DLD1 (cell line): ENCODE measurements around the gene LEKR1.
"Not testable (repeated sequence)": the region's sequence is repeated elsewhere in the genome, so short reads cannot be mapped to it uniquely, and the experiment has no call there.

Experiments used
- in situ Hi-C: cut with HindIII; loops from 2 replicates; pipeline ENCODE4 v1.10.0; 2017; ENCODE audit warnings: low sequenced_read_pairs

The LEKR1 gene

DNA sequence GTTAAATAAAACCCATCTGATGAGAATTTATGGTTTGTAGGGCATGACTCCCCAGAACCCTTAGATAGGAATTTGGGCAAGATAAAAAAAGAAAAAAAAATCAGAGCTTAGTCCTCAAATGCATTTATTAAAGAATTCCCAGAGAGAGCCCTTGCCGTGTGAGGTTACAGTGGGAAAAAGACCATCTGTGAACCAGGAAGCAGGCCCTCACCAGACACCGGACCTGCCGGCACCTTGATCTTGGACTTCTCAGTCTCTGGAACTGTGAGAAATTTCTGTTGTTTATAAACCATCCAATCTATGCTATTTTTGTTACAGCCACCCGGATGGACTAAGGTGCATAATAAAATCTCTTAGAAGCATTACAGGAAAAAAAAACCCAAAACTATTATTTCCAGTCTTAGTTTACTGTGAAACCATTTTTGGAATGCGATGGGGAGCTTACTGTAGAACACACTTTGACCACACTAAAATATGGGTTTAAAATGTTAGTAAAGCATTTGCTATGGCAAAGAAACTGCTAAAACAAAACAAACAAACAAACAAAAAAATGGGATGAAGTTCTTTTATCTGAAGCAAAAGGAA lies 72.2 kb downstream of the LEKR1 start:
- in situ Hi-C loops = no loop called here

DNA sequence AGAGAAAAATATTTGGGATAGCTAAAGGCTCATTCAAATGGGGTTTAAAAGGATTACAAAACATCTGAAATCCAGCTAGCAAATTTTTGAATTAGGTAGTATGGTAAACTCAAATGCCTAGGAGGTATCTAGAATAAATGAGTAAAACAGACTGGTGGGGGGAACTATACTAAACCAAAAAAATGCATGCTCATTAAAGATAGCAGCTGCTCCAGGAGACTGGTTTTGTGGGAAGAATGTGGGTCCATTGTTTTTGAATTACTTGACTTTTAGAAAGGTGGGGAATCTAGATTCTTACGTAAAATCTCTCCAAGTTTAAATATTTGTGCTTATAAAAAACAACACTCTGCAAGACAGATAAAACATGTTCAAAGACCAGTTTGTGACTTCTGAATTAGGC lies 73.8 kb downstream of the LEKR1 start:
- in situ Hi-C loops = no loop called here

GRCh38 chr3:156902916-156903315 lies 76.8 kb downstream of the LEKR1 start:
- in situ Hi-C loops = no loop called here

- in situ Hi-C loops = no loop called here
Observed at GRCh38 chr3:156906275-156906674, 80.1 kb downstream of the LEKR1 start.

DNA sequence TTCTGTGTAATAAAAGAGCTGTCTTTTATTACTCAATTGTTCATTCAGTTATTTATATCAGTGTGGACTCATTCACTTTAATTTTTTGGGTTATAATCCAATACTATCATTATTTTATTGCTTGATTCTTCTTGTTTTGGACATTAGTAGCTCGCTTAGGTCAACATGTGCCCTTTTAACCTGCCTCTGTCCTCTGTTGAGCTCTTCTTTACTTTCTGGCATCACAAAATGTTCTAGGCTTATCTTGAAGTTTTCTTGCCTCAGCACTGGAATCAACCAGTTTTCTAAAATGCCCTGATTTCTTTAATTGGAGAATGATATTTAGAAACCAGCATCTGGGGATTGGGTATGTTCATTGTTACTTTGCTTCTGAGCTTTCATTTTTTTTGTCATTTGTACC lies 82.2 kb downstream of the LEKR1 start:
- in situ Hi-C loops = no loop called here

- in situ Hi-C loops = no loop called here
Observed at GRCh38 chr3:156910022-156910421, 83.9 kb downstream of the LEKR1 start.

GRCh38 chr3:156910831-156911230 lies 84.7 kb downstream of the LEKR1 start:
- in situ Hi-C loops = not testable (repeated sequence)

GRCh38 chr3:156914300-156914699 lies 88.1 kb downstream of the LEKR1 start:
- in situ Hi-C loops = not testable (repeated sequence)

GRCh38 chr3:156915372-156915771 lies 89.2 kb downstream of the LEKR1 start:
- in situ Hi-C loops = no loop called here

GRCh38 chr3:156918746-156919145 lies 92.6 kb downstream of the LEKR1 start:
- in situ Hi-C loops = no loop called here

DNA sequence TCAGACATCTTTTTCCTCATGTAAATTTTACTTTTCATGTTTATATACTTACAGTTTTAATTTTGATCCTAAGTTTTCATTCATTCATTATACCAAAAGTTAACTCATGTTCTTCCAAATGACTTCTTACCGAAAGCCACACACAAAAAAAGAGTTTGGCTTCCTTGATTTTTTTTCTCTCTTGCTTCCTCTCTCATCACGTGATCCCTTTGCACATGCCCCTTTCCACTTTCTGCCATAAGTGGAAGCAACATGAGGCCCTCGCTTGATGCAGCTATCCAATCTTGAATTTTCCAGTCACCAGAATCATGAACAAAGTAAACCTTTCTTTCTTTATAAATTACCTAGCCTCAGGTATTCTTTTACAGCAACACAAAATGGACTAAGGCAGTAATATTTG lies 93.7 kb downstream of the LEKR1 start:
- in situ Hi-C loops = no loop called here

GRCh38 chr3:156920399-156920798 lies 94.2 kb downstream of the LEKR1 start:
- in situ Hi-C loops = no loop called here

GRCh38 chr3:156923349-156923748 lies 97.2 kb downstream of the LEKR1 start:
- in situ Hi-C loops = no loop called here

- in situ Hi-C loops = no loop called here
Observed at GRCh38 chr3:156938724-156939123, 112.6 kb downstream of the LEKR1 start.

DNA sequence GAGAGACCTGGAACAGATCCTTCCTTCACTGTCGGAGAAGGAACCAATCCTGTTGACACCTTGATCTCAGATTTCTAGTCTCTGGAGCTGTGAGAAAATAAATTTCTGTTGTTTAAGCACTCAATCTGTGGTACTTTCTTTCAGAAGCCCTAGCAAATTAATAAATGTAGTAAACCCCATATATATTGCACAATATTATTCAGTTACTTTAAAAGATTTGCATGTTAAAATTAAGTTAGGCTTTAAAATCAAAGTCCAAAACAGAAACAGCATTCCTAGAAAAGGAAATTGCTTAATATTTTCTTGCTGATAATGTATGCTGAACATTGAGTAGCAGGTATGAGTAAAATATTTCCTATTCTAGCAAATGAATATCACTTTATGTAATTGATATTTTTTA lies 113.2 kb downstream of the LEKR1 start:
- in situ Hi-C loops = no loop called here

- in situ Hi-C loops = no loop called here
Observed at GRCh38 chr3:156941311-156941710, 115.2 kb downstream of the LEKR1 start.

DNA sequence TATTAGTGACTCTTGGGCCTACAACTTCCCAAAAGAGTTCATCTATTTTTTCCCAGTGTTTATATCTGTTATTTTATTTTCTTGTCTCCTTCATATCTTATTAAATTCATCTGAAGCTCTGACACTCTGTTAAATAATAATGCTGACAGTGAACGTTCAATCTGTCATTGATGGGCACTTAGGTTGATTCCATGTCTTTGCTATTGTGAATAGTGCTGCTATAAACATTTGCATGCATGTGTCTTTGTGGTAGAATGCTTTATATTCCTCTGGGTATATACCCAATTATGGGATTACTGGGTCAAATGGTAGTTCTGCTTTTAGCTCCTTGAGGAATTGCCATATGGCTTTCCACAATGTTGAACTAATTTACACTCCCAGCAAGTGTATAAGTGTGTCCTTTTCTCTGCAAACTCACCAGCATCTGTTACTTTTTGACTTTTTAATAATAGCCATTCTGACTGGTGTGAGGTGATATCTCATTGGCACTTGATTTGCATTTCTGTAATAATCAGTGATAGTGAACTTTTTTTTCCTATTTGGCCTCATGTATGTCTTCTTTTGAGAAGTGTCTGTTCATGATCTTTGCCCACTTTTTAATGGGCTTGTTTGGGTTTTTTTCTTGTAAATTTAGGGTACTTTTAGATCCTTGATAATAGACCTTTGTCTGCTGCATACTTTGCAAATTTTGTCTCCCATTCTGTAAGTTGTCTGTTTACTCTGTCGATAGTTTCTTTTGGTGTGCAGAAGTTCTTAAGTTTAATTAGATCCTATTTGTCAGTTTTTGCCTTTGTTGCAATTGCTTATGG lies 122.5 kb downstream of the LEKR1 start:
- in situ Hi-C loops = no loop called here

DNA sequence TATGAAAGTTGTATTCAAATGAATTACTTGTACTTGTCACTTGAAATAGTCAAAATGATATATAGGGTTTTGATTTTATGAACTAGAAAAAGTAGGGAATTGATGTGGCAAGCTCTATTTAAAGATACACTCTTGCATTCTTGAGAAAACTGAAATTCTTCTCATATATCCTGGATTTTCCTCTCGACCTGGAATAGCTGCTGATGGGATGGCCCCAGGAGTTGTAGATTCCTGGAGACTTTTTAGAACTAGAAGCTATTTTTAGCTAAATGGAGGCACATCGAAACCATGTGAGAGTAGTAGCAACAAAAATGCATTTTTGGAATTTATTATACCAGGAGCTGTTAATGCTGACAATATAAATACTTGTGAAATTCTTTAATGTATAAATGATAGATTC lies 125.9 kb downstream of the LEKR1 start:
- in situ Hi-C loops = no loop called here

- in situ Hi-C loops = no loop called here
Observed at GRCh38 chr3:156957715-156958114, 131.6 kb downstream of the LEKR1 start.

DNA sequence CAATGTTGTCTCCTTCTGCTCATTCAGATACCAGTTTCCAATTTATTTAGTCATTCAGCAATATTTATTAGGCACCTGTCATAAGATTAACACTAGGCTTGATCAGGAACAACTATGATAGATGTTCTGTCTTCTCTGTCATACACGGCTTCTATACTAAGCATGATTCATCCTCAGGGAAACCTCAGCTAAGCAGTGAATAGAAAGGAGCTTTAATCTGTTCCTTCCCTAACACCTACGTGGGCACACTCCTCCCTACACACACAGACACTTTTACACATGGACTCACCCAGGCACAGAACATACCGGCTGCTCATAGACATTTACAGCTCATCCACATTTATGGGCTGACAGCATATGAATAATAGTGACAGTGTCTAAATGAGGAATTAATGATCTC lies 136.9 kb downstream of the LEKR1 start:
- in situ Hi-C loops = no loop called here

GRCh38 chr3:156964577-156964976 lies 138.4 kb downstream of the LEKR1 start:
- in situ Hi-C loops = no loop called here

DNA sequence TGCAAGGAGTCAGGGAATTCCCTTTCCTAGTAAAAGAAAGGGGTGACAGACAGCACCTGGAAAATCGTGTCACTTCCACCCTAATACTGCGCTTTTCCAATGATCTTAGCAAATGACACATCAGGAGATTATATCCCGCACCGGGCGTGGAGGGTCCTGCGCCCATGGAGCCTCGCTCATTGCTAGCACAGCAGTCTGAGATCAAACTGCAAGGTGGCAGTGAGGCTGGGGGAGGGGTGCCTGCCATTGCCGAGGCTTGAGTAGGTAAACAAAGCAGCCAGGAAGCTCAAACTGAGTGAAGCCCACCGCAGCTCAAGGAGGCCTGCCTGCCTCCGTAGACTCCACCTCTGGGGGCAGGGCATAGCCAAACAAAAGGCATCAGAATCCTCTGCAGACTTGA lies 140.2 kb downstream of the LEKR1 start:
- in situ Hi-C loops = not testable (repeated sequence)

GRCh38 chr3:156973954-156974353 lies 147.8 kb downstream of the LEKR1 start:
- in situ Hi-C loops = no loop called here
